Esophagus squamous epithelium (tissue), 4 donors: Measurements from ENCODE around the gene BPTF.

Experiments used
- POLR2A ChIP-seq, 4 donors: fragments of 450-650 bp; IDR thresholded peaks; one replicate each; pipeline ENCODE4 v1.6.1; 2017; ENCODE audit warnings: antibody characterized with exemption in 4 of 4, mild to moderate bottlenecking in 4 of 4, moderate library complexity in 3 of 4
- TF ChIP-seq, protein P1 (sequence below), 6 experiments: fragments of 450-650 bp in 4 of 6; fragments of 200-600 bp in 2 of 6; sonication (generic) in 2 of 6; IDR thresholded peaks; one replicate each; pipeline ENCODE4 v1.5.1; 2016 to 2019; ENCODE audit warnings: antibody characterized with exemption in 6 of 6, mild to moderate bottlenecking in 4 of 6, moderate library complexity in 4 of 6

DNA sequence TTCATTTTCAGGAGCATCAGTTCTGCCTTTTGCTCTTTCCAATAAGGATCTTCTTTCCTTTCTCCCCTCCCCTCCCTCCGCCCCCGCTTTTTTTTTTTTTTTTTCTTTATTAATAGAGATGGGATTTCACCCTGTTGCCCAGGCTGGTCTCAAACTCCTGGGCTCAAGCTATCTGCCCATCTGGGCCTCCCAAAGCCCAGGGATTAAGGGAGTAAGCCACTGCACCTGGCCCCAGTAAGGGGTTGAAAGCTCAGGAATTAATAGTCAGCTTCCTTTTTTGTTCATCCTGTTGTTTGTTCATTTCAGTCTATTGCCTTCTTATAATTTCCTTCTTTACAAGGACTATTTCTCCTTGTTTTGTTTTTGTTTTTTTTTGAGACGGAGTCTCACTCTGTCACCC lies 178.9 kb downstream of the BPTF start:
- TF ChIP-seq, protein P1, sequence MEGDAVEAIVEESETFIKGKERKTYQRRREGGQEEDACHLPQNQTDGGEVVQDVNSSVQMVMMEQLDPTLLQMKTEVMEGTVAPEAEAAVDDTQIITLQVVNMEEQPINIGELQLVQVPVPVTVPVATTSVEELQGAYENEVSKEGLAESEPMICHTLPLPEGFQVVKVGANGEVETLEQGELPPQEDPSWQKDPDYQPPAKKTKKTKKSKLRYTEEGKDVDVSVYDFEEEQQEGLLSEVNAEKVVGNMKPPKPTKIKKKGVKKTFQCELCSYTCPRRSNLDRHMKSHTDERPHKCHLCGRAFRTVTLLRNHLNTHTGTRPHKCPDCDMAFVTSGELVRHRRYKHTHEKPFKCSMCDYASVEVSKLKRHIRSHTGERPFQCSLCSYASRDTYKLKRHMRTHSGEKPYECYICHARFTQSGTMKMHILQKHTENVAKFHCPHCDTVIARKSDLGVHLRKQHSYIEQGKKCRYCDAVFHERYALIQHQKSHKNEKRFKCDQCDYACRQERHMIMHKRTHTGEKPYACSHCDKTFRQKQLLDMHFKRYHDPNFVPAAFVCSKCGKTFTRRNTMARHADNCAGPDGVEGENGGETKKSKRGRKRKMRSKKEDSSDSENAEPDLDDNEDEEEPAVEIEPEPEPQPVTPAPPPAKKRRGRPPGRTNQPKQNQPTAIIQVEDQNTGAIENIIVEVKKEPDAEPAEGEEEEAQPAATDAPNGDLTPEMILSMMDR (IDR thresholded peaks at IDR 0.05) = no peak
- no peak for TF ChIP-seq POLR2A (IDR thresholded peaks at IDR 0.05)
